Activated CD4-positive, alpha-beta memory T cell treated with anti-CD3 and anti-CD28 coated beads, Interleukin-2, amount 10 ng/mL, durations not matched to agents 7 days and 5 days (primary cell): Measurements from ENCODE around the gene TBC1D8. TPM values are rescaled to one million over a fixed set of nuclear protein-coding genes. Genes with fewer than 3 reads are reported as not detected.
A peak's percentile ranks its signal among the peaks of the same experiment; 100 is the strongest.

Source experiments
- CTCF ChIA-PET: fragments of 350-600 bp; sonication (Branson Sonifier 250); formaldehyde crosslinking; loops from one replicate; lab custom pipeline; 2021; ENCODE audit warnings: antibody characterized with exemption, inconsistent platforms; lab: Charles Lee
- POLR2A ChIA-PET: fragments of 350-600 bp; sonication (Branson Sonifier 250); formaldehyde crosslinking; loops from one replicate; lab custom pipeline; 2021; ENCODE audit warnings: antibody characterized with exemption; lab: Charles Lee
- DNase-seq: peaks from one replicate; pipeline ENCODE4 v3.0.0-alpha.2; 2020
- H3K27ac Mint-ChIP-seq: one replicate; pipeline ENCODE4 v1.8.0; 2021; ENCODE audit warnings: mild to moderate bottlenecking, mixed read lengths
- H3K27me3 Mint-ChIP-seq: one replicate; pipeline ENCODE4 v1.8.0; 2021; ENCODE audit warnings: mixed read lengths
- H3K36me3 Mint-ChIP-seq: one replicate; pipeline ENCODE4 v1.8.0; 2021; ENCODE audit warnings: low read depth, mixed read lengths
- H3K4me1 Mint-ChIP-seq: one replicate; pipeline ENCODE4 v1.8.0; 2021; ENCODE audit warnings: mixed read lengths
- H3K4me3 Mint-ChIP-seq: one replicate; pipeline ENCODE4 v1.8.0; 2021; ENCODE audit warnings: mild to moderate bottlenecking, mixed read lengths
- H3K9me3 Mint-ChIP-seq: one replicate; pipeline ENCODE4 v1.8.0; 2021; ENCODE audit warnings: mixed read lengths
- total RNA-seq, 2 experiments: library from RNA; stranded (reverse); gene quantifications; one replicate each; pipeline ENCODE4 v1.2.3, GENCODE V29; 2021

The TBC1D8 gene
- total RNA-seq, 2 experiments from 2014 or later: 0.58 to 0.63 TPM

DNA sequence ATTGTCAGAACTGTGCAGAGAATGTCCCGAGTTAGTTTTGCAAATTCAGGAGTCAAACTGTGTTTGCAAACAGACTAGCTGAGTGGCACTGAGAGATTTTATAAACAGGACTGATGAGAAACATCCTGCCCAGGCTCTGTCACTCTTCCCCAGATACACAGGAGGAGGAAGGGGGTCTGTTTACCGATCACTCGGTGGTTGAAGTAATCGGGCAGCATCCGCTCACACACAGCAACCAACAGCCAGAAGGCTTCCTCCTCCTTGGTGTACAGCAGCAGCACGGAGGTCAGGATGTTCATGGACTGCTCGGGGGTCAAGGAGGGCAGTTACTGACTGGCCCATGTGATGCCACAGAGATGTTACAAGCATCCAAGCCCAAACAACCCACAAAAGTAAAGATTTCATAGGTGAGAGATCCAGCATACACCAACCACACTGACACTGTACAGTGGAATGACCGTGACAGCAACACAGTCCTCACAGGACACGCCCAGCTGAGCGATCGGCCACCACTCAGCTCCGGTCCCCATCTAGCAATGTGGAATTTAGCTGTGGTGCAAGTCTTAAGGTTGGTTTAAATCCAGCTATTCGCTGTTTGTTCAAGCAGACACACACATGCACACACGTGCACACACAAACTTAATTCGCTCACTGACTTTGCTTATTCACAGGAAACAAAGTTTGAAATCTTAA lies 119.0 kb downstream of the TBC1D8 start:
- no peaks in the 10 kb centered on the region for H3K27me3 Mint-ChIP-seq
- no peaks in the 10 kb centered on the region for H3K36me3 Mint-ChIP-seq
- H3K4me3 Mint-ChIP-seq: no peak overlapping the region

DNA sequence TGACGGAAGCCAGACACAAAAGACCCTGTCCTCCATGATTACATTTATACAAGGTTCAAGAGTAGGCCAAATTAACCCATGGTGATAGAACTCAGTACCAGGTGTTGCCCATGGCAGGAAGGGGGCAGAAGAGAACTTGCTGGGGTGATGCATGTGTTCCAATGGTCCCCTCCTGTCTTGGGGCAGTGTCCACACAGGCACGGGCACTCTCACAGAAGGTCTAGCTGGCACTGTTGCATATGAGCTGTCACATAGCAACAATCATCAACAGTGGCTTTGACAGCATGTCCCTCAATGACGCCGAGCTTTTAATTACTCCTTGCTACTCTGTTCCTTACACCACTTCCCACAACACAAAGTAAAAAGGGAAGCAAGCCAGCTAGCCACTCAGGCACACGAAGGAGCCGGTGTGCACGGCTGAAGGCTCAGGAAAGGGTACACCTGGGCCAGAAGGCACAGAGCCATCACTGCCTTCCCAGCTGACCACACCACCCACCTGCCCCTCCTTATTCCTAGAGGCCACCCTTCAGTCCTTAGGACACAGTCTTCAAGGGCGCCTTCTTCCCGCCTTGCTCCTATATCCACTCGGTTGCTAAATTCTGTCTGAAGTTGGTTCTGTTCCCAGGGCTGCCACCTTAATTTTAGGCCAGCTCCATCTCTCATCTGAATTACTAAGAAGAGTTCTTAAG lies 120.2 kb downstream of the TBC1D8 start:
- DNase-seq: no peak
- POLR2A ChIA-PET: interaction anchor here (2.6 kb wide), 1 partner anchor 29 kb away, joined by 10 read pairs; the partner anchor contains the start of gene RPL31
- Mint-ChIP-seq H3K36me3 (no peaks in the 10 kb centered on the region), H3K4me3 (no peak overlapping the region), H3K9me3 (no peaks in the 10 kb centered on the region), H3K27ac (no peak overlapping the region), H3K4me1 (no peaks in the 10 kb centered on the region), H3K27me3 (no peaks in the 10 kb centered on the region)
- CTCF ChIA-PET: no interaction called here

More for the DNA sequence above, 119.0 kb downstream of the TBC1D8 start:
- no peaks in the 10 kb centered on the region for H3K4me1 Mint-ChIP-seq
- no peak overlapping the region for H3K27ac Mint-ChIP-seq
- ChIA-PET CTCF (interaction anchor here (1.2 kb wide), 1 partner anchor 173 kb away, joined by 3 read pairs; no protein-coding TSS in a partner anchor), POLR2A (interaction anchor here (2.6 kb wide), 1 partner anchor 30 kb away, joined by 10 read pairs; the partner anchor contains the start of gene RPL31)
- no peaks in the 10 kb centered on the region for H3K9me3 Mint-ChIP-seq
- no peak for DNase-seq

DNA sequence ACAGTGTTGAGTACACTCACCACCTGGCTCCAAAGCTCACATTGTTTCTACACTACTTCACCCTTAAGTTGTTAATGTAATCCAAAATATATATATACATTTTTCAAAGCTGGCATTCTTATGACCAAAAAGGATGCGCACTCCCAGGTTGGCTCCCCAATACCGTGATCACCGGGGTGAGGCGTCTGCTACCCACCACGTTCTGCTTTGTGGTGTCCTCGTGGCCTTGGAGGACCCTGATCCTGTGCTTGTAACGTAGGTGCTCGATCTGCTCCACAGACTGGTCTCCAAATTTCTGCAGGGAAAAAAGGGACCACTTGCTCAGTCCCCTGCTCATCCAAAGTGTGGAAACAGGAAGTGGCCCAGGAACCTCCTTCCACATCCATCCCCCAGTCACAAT lies 123.3 kb downstream of the TBC1D8 start:
- H3K4me3 Mint-ChIP-seq: no peak overlapping the region
- no peaks in the 10 kb centered on the region for H3K36me3 Mint-ChIP-seq
- H3K27me3 Mint-ChIP-seq: no peaks in the 10 kb centered on the region
- H3K9me3 Mint-ChIP-seq: no peaks in the 10 kb centered on the region
- CTCF ChIA-PET: interaction anchor here (0.6 to 1.3 kb wide), 3 partner anchors 12 to 161 kb away, joined by 3 to 4 read pairs (median 3); no protein-coding TSS in a partner anchor
- H3K4me1 Mint-ChIP-seq: no peaks in the 10 kb centered on the region
- DNase-seq: no peak
- H3K27ac Mint-ChIP-seq: no peak overlapping the region
- POLR2A ChIA-PET: interaction anchor here (0.7 kb wide), 1 partner anchor 26 kb away, joined by 3 read pairs; the partner anchor contains the start of gene RPL31

DNA sequence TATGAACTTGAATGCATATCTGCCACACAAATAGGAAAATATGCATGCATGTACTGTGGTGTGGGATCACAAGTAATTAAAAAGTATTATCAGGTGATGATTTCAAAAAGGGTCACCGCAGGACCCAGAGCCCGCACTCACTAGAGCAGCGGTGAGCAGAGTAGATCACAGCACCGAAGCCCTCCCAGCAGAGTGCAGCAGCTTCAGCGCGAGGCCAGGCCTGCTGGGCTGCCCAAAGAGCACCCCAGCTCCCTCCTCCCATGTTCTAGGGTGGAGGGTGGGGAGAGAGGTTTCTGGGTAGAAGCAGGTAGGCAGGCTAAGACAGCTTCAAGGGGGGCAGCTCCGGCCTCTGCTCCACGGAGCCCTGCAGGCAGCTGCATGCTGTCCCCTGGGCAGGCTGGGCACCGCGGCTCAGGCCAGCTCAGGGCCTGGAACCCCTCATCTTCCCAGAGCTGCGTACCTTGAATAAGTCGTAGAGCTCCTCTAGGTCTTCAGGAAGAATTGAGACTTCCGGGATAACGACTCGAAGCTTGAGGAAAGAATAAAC lies 124.2 kb downstream of the TBC1D8 start:
- Mint-ChIP-seq H3K9me3 (no peaks in the 10 kb centered on the region), H3K4me1 (no peaks in the 10 kb centered on the region), H3K27me3 (no peaks in the 10 kb centered on the region), H3K4me3 (no peak overlapping the region), H3K36me3 (no peaks in the 10 kb centered on the region), H3K27ac (no peak overlapping the region)
- no peak for DNase-seq
- ChIA-PET CTCF (interaction anchor here (0.6 to 1.3 kb wide), 4 partner anchors 13 to 162 kb away, joined by 3 to 4 read pairs (median 4); no protein-coding TSS in a partner anchor), POLR2A (interaction anchor here (0.7 kb wide), 1 partner anchor 25 kb away, joined by 3 read pairs; the partner anchor contains the start of gene RPL31)

DNA sequence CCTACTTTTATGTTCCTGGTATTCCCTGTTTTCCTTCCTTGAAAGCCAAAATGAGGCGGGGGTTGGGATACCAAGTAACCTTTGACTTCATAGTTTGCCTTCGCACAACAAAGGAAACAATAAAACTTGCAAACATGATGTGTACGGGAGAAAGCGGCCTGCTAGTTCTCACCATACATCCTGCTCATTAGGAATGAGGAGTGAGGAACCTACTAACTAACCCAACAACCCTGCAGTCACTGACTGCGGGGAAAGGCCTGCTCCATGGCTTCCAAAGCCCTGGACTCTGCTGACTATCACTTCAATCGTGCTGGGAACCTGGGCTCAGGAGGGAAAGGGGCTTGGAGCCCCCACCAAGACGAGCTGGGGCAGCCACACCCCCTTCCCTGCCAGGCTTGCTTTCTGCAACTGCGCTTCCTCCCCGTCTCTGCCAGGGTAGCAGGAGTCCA lies 124.9 kb downstream of the TBC1D8 start:
- H3K4me1 Mint-ChIP-seq: no peaks in the 10 kb centered on the region
- no peaks in the 10 kb centered on the region for H3K27me3 Mint-ChIP-seq
- CTCF ChIA-PET: interaction anchor here (1.1 to 1.3 kb wide), 2 partner anchors 14 kb away, joined by 3 to 4 read pairs; no protein-coding TSS in a partner anchor
- POLR2A ChIA-PET: no interaction called here
- H3K27ac Mint-ChIP-seq: no peak overlapping the region
- H3K36me3 Mint-ChIP-seq: no peaks in the 10 kb centered on the region
- DNase-seq: no peak
- no peaks in the 10 kb centered on the region for H3K9me3 Mint-ChIP-seq
- no peak overlapping the region for H3K4me3 Mint-ChIP-seq

DNA sequence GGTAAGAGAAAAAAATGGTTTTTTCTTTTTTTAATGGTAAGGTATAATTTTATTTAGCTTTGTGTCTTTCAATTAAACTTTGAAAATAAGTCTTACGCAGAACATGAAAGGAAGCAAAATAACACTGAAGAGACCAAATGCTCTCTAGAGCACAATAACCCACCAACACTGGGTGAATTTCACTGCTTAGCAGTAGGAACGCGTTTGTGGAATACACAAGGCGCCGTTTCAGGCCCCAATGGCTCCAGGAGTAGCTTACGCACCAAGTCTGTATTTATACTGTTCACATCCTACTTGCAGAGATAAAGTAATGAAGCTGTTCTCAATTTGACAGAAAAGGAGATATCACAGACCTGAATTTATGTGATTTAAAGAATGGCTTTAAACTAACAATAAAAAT lies 125.6 kb downstream of the TBC1D8 start:
- Mint-ChIP-seq H3K9me3 (no peaks in the 10 kb centered on the region), H3K36me3 (no peaks in the 10 kb centered on the region), H3K27me3 (no peaks in the 10 kb centered on the region), H3K4me1 (no peaks in the 10 kb centered on the region), H3K4me3 (no peak overlapping the region), H3K27ac (no peak overlapping the region)
- DNase-seq: no peak
- CTCF ChIA-PET: interaction anchor here (0.7 to 1.3 kb wide), 2 partner anchors 13 to 180 kb away, joined by 3 read pairs; no protein-coding TSS in a partner anchor
- POLR2A ChIA-PET: no interaction called here

DNA sequence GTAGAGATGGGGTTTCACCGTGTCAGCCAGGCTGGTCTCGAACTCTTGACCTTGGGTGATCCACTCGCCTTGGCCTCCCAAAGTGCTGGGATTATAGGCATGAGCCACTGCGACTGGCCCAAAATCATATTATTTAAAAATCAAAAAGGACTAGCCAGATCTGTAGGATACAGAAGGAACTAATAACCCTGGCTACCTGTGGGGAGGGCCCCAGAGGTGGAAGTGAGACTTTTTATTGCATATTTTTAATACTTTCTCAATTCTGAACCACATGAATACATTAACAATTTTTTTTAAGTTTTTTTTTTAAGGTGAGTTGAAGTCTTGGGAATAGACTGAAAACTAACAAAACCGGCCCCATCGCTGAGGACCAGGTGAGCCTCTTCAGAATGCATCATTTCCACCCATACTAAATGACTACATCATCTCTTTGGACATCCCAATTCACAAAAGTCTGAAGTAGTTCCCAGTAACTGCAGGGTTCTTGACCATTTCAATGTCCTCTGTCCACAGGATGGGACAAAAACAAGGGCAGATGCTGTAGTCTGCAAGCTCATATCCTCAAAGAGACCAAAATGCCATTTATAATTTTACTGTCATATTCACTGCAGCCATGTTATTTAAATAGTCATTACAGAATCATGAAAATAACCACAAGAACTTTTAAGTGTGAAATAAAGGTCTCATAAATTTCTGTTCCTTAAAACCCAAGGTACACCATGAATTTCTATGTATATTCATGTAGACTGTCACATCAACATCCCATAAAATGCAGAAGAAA lies 127.7 kb downstream of the TBC1D8 start:
- H3K9me3 Mint-ChIP-seq: no peaks in the 10 kb centered on the region
- no peak overlapping the region for H3K27ac Mint-ChIP-seq
- POLR2A ChIA-PET: no interaction called here
- no peak overlapping the region for H3K4me3 Mint-ChIP-seq
- H3K36me3 Mint-ChIP-seq: peaks cover 3% of the 10 kb centered on the region
- CTCF ChIA-PET: no interaction called here
- DNase-seq: no peak
- H3K4me1 Mint-ChIP-seq: no peaks in the 10 kb centered on the region
- H3K27me3 Mint-ChIP-seq: no peaks in the 10 kb centered on the region

DNA sequence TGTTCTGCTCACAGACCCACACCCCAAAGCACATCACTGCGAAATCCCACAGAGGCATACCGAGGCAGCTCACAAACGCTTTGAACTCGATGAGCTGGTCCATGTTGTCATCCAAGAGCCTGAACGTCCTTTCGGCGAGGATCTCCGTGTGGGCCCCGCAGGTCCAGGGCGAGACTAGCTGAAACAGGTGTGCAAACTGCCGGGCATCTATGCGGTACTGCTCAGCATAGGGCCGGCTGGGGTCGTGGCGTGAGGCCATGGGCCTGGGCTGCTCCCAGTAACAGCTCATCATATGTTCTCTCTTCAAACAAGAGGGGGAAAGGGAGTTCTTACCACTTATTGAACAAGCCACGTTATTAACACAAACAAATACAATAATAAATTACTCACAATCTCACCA lies 129.0 kb downstream of the TBC1D8 start:
- Mint-ChIP-seq H3K4me1 (no peaks in the 10 kb centered on the region), H3K9me3 (no peaks in the 10 kb centered on the region), H3K4me3 (no peak overlapping the region), H3K27ac (no peak overlapping the region), H3K36me3 (peaks cover 5% of the 10 kb centered on the region), H3K27me3 (no peaks in the 10 kb centered on the region)
- no peak for DNase-seq
- POLR2A ChIA-PET: no interaction called here
- CTCF ChIA-PET: interaction anchor here (1.9 kb wide), 1 partner anchor 10 kb away, joined by 7 read pairs; no protein-coding TSS in a partner anchor

DNA sequence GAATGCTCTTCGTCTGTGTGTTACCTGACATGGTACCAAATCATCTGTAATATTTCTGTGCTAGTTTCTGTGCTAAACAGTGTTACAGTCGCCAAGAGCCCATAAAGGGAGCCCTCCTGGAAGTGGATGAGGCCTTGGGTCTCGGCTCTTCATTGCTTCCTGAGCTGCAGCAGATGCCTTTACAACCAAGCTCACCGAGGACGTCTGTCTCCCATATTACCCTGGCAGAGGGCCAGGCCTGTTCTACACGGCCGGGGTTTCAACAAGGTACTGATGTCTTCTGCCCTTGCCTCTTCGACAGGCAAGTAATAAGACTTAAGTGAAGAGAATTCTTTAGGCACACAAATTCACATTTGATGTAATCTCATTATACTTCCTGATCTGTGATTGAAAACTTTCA lies 132.2 kb downstream of the TBC1D8 start:
- Mint-ChIP-seq H3K27ac (no peak overlapping the region), H3K9me3 (no peaks in the 10 kb centered on the region), H3K4me1 (no peaks in the 10 kb centered on the region), H3K4me3 (no peak overlapping the region), H3K36me3 (peaks cover 19% of the 10 kb centered on the region), H3K27me3 (no peaks in the 10 kb centered on the region)
- DNase-seq: no peak
- CTCF ChIA-PET: no interaction called here
- POLR2A ChIA-PET: no interaction called here

DNA sequence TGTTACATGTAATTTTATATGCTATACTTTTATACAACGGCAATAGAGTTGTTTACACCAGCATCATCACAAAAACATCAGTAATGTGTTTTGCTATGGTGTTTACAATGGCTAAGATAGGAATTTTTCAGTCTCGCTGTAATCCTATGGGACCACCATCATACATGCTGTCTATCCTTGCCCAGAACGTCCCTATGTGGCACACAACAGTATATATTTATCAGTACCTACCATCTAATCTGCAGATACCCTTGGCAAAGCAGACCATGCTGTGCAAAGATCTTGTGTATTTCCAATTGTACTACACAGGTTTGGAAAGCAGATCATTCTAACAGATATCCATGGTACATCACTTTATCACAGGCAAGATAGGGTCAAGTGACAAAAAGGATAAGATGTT lies 133.8 kb downstream of the TBC1D8 start:
- peaks cover 29% of the 10 kb centered on the region for H3K36me3 Mint-ChIP-seq
- no peak overlapping the region for H3K4me3 Mint-ChIP-seq
- H3K27me3 Mint-ChIP-seq: no peaks in the 10 kb centered on the region
- peaks cover 5% of the 10 kb centered on the region for H3K4me1 Mint-ChIP-seq
- CTCF ChIA-PET: no interaction called here
- no peak for DNase-seq
- H3K9me3 Mint-ChIP-seq: no peaks in the 10 kb centered on the region
- POLR2A ChIA-PET: no interaction called here
- no peak overlapping the region for H3K27ac Mint-ChIP-seq

DNA sequence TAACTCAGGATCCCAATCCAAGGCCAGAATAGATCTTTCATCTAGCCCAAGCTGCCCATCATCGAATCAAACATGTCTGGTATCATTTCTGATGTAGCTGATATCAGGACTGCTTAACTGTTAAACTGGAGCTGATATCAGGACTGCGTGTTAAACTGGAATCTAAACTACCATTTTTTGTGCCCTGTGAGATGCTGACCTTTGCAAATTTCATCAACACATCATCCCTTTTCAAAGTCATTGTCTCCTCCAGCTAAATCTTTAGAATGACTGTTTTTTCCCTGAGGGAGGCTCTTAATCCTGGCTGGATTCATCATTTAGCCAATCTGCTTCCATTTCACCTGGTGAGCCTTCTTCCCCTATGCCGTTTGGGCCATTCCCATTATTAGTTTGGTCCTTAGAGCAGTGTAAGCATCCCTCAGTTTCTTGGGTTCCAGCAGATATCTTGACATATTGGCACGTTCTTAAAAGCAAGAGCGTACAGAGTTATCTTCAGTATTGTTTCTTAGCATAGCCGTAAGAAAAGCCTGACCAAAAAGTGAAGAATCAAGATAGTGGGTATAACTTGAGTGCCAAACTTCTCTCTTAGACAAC lies 136.8 kb downstream of the TBC1D8 start:
- CTCF ChIA-PET: interaction anchor here (1.4 kb wide), 1 partner anchor 191 kb away, joined by 6 read pairs; no protein-coding TSS in a partner anchor
- Mint-ChIP-seq H3K36me3 (peaks cover 41% of the 10 kb centered on the region), H3K4me3 (no peak overlapping the region), H3K9me3 (no peaks in the 10 kb centered on the region), H3K4me1 (peaks cover 21% of the 10 kb centered on the region), H3K27me3 (no peaks in the 10 kb centered on the region), H3K27ac (no peak overlapping the region)
- DNase-seq: no peak
- POLR2A ChIA-PET: no interaction called here

DNA sequence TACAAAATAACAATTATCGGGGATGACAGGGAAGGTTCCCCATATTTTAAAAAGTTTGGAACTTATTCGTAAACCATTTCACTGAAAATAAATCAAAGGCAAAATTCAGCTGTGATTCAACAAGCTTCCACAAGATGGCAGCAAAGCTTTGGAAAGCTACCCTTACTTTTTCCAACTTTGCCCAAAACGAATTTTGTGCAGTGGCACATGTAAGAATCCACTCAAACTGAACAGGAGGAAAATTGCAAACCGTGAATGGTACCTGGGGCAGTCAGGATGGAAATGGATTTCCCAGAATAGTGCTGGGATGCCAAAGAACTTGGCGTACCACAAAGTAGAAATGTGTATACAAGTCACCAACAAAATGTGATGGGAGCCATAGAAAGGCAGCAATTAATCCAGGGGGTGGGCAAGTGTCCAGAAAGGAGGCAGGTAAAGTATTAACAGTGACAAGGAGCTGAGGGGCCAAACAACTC lies 138.4 kb downstream of the TBC1D8 start:
- Mint-ChIP-seq H3K9me3 (no peaks in the 10 kb centered on the region), H3K27me3 (no peaks in the 10 kb centered on the region), H3K36me3 (peaks cover 49% of the 10 kb centered on the region), H3K27ac (no peak overlapping the region), H3K4me1 (peaks cover 32% of the 10 kb centered on the region), H3K4me3 (no peak overlapping the region)
- DNase-seq: peak; percentile 25
- ChIA-PET CTCF (interaction anchor here (0.7 to 2.5 kb wide), 22 partner anchors 9 to 406 kb away, joined by 3 to 41 read pairs (median 4); partner anchors contain the start of genes CNOT11, RPL31 and TBC1D8), POLR2A (interaction anchor here (0.6 to 1.3 kb wide), 4 partner anchors 10 to 25 kb away, joined by 3 to 9 read pairs (median 3); partner anchors contain the start of gene RPL31)
